Heart left ventricle (tissue), 13 donors: Measurements from ENCODE around the gene FOXK2.

Experiments used
- CTCF ChIP-seq, 12 donors: fragments of 200-600 bp; sonication (generic) in 4 of 12; IDR thresholded peaks; one replicate each; pipeline versions ENCODE4 v1.5.0 to v1.8.0; 2018 to 2022; ENCODE audit warnings: antibody characterized with exemption in 12 of 12, mild to moderate bottlenecking in 5 of 12
- POLR2A ChIP-seq, 2 donors: fragments of 450-650 bp; IDR thresholded peaks; one replicate each; pipeline ENCODE4 v1.6.1; 2017; ENCODE audit warnings: antibody characterized with exemption in 2 of 2, mild to moderate bottlenecking in 2 of 2, moderate library complexity in 2 of 2
- donor health status: ischemic (EF 13 %, LVEDD 7.1; RV severe dilation, severe dysfunction).
- donor health status: DM: no; HTN: yes; CAD: no.
- donor health status: DM: no; HTN: no; CAD: no.
- donor health status: ischemic (EF 25% LVEDD 6.9; RV normal size, moderate dysfunction).
- donor health status: ischemic (EF 25% LVEDD 5.7; RV mildly dilated, moderate dysfunction).
- donor health status: ischemic (EF 35%, LVEDD 5.7; RV mildly dilated, moderate dysfunction).
- donor health status: nonischemic (EF 11% LVEDD 7.7; RV severe dilation, severe dysfunction).
- donor health status: DM: yes; HTN: yes; CAD: no.
- donor health status: PGD.
- donor health status: ischemic (EF 29% LVEDD 5.4; RV normal size, mild dysfunction).
- donor health status: nonischemic (EF 23%, LVEDD 6.1; RV moderate dilation, normal function).

- TF ChIP-seq CTCF (IDR thresholded peaks at IDR 0.05), result no peak
- TF ChIP-seq POLR2A (IDR thresholded peaks at IDR 0.05), result no peak
Measured at GRCh38 chr17:82639628-82640027, 120.1 kb downstream of the FOXK2 start.
